Neural cell (in vitro differentiated cells): ENCODE measurements around the gene CASKIN1. TPM values are rescaled to one million over a fixed set of nuclear protein-coding genes. Genes with fewer than 3 reads are reported as not detected.

ENCODE experiments used
- H2AFZ ChIP-seq: fragments of 200-600, 300-800 bp; sonication (generic), shearing (Covaris generic); 2 replicates; pipeline ENCODE4 v1.6.0; 2014; ENCODE audit warnings: low read depth, mild to moderate bottlenecking, antibody characterized with exemption, low read length, moderate library complexity
- H3F3A ChIP-seq: fragments of 200-600 bp; shearing (Covaris generic); 2 replicates; pipeline ENCODE4 v1.6.1; 2016; ENCODE audit warnings: mild to moderate bottlenecking, moderate library complexity, mixed read lengths, antibody characterized with exemption, low read length; ENCODE audit not compliant: insufficient read depth, poor library complexity, severe bottlenecking
- H3K27ac ChIP-seq: fragments of 200-600, 300-800 bp; sonication (generic), shearing (Covaris generic); 2 replicates; pipeline ENCODE4 v1.5.1; 2014; ENCODE audit warnings: mild to moderate bottlenecking, low read length, moderate library complexity
- H3K27me3 ChIP-seq: fragments of 300-800, 200-600 bp; sonication (generic), shearing (Covaris generic); 2 replicates; pipeline ENCODE4 v1.6.0; 2014; ENCODE audit warnings: mild to moderate bottlenecking, low read depth, low read length, moderate library complexity; ENCODE audit not compliant: insufficient read depth
- H3K36me3 ChIP-seq: fragments of 300-800, 200-600 bp; sonication (generic), shearing (Covaris generic); 2 replicates; pipeline ENCODE4 v1.5.1; 2014; ENCODE audit warnings: mild to moderate bottlenecking, antibody characterized with exemption, low read length, moderate library complexity; ENCODE audit not compliant: insufficient read depth
- H3K4me2 ChIP-seq: fragments of 300-800, 200-600 bp; sonication (generic), shearing (Covaris generic); 2 replicates; pipeline ENCODE4 v1.6.0; 2014; ENCODE audit warnings: mild to moderate bottlenecking, low read length
- H3K4me3 ChIP-seq: fragments of 300-800, 200-600 bp; sonication (generic), shearing (Covaris generic); 2 replicates; pipeline ENCODE4 v1.5.1; 2014; ENCODE audit warnings: mild to moderate bottlenecking, low read length, moderate library complexity
- H3K79me2 ChIP-seq: fragments of 200-600 bp; shearing (Covaris generic); replicated peaks from 2 replicates; pipeline ENCODE4 v1.6.0; 2014; ENCODE audit warnings: mild to moderate bottlenecking, low read length, moderate library complexity; ENCODE audit not compliant: insufficient read depth
- H3K9ac ChIP-seq: fragments of 300-800, 200-600 bp; sonication (generic), shearing (Covaris generic); 2 replicates; pipeline ENCODE4 v1.6.1; 2016; ENCODE audit warnings: mild to moderate bottlenecking, low read length, mixed read lengths
- H3K9me2 ChIP-seq: fragments of 200-600 bp; shearing (Covaris generic); 2 replicates; pipeline ENCODE4 v1.6.1; 2016; ENCODE audit warnings: mild to moderate bottlenecking, low read length, mixed read lengths; ENCODE audit not compliant: insufficient read depth
- H3K9me3 ChIP-seq: fragments of 200-600, 300-800 bp; sonication (generic), shearing (Covaris generic); 2 replicates; pipeline ENCODE4 v1.6.1; 2016; ENCODE audit warnings: mild to moderate bottlenecking, mixed run types, low read length, moderate library complexity, mixed read lengths
- H4K20me1 ChIP-seq: fragments of 200-600 bp; shearing (Covaris generic); 2 replicates; pipeline ENCODE4 v1.6.1; 2016; ENCODE audit warnings: mild to moderate bottlenecking, mixed run types; ENCODE audit not compliant: insufficient read depth
- CTCF ChIP-seq: fragments of 450-650 bp; IDR thresholded peaks from 2 replicates; pipeline ENCODE4 v1.5.1; 2014; ENCODE audit warnings: antibody characterized with exemption, mild to moderate bottlenecking, moderate library complexity; ENCODE audit not compliant: poor library complexity, severe bottlenecking
- EP300 ChIP-seq: fragments of 450-650 bp; conservative IDR thresholded peaks from 2 replicates; pipeline ENCODE4 v1.6.1; 2014; ENCODE audit warnings: antibody characterized with exemption, mild to moderate bottlenecking, moderate library complexity; ENCODE audit not compliant: poor library complexity, severe bottlenecking
- EZH2 ChIP-seq: fragments of 200-600, 300-800 bp; shearing (Covaris generic), sonication (generic); IDR thresholded peaks from 2 replicates; pipeline ENCODE4 v1.6.1; 2014; ENCODE audit warnings: antibody characterized with exemption, low read length, borderline replicate concordance, mild to moderate bottlenecking; ENCODE audit not compliant: insufficient read depth, poor library complexity, severe bottlenecking
- MXI1 ChIP-seq: fragments of 450-650 bp; conservative IDR thresholded peaks from 2 replicates; pipeline ENCODE4 v1.6.1; 2014; ENCODE audit warnings: antibody characterized with exemption, mild to moderate bottlenecking; ENCODE audit not compliant: poor library complexity, severe bottlenecking
- POLR2AphosphoS5 ChIP-seq: IDR thresholded peaks from 2 replicates; pipeline ENCODE4 v1.6.1; 2012
- RAD21 ChIP-seq: fragments of 450-650 bp; conservative IDR thresholded peaks from 2 replicates; pipeline ENCODE4 v1.6.1; 2014; ENCODE audit warnings: antibody characterized with exemption, mild to moderate bottlenecking, moderate library complexity
- REST ChIP-seq: IDR thresholded peaks from 2 replicates; pipeline ENCODE4 v1.6.1; 2012; ENCODE audit warnings: borderline replicate concordance
- SMC3 ChIP-seq: fragments of 450-650 bp; conservative IDR thresholded peaks from 2 replicates; pipeline ENCODE4 v1.6.1; 2014; ENCODE audit warnings: antibody characterized with exemption, mild to moderate bottlenecking, moderate library complexity; ENCODE audit not compliant: poor library complexity
- TAF1 ChIP-seq: IDR thresholded peaks from 2 replicates; pipeline ENCODE4 v1.6.1; 2012; ENCODE audit warnings: low read depth
- polyA plus RNA-seq: library from polyadenylated mRNA; depleted of rRNA; stranded (reverse); fragments of >200 nt; gene quantifications from 2 replicates; pipeline ENCODE4 v1.2.3, GENCODE V29; 2014

CASKIN1 gene
- polyA plus RNA-seq, 1 donor from 2014 or later, result 10.3 TPM

- Histone ChIP-seq H3K27ac (no peak overlapping the region), H3K27me3 (no peaks in the 10 kb centered on the region), H2AFZ (no peak overlapping the region), H3K9ac (no peak overlapping the region), H3K79me2 (no peaks in the 10 kb centered on the region), H3K9me2 (no peaks in the 10 kb centered on the region), H3K4me2 (no peak overlapping the region), H3F3A (no peaks in the 10 kb centered on the region), H3K36me3 (no peaks in the 10 kb centered on the region), H3K9me3 (no peaks in the 10 kb centered on the region), H4K20me1 (no peaks in the 10 kb centered on the region), H3K4me3 (no peak overlapping the region)
- TF ChIP-seq RAD21 (no peak), REST (no peak), POLR2AphosphoS5 (no peak), EZH2 (no peak), EP300 (no peak)
Observed at GRCh38 chr16:2186505-2186904, 9.9 kb downstream of the CASKIN1 start.

- Histone ChIP-seq H3F3A (no peaks in the 10 kb centered on the region), H3K79me2 (no peaks in the 10 kb centered on the region), H2AFZ (no peak overlapping the region), H3K4me2 (no peak overlapping the region), H4K20me1 (no peaks in the 10 kb centered on the region), H3K9me3 (no peaks in the 10 kb centered on the region), H3K27me3 (no peaks in the 10 kb centered on the region), H3K9me2 (no peaks in the 10 kb centered on the region), H3K36me3 (no peaks in the 10 kb centered on the region), H3K9ac (no peak overlapping the region), H3K27ac (no peak overlapping the region), H3K4me3 (no peak overlapping the region)
- TF ChIP-seq REST (no peak), EP300 (no peak), POLR2AphosphoS5 (no peak), RAD21 (no peak), MXI1 (no peak), CTCF (no peak), EZH2 (no peak), SMC3 (no peak), TAF1 (no peak)
Observed at GRCh38 chr16:2186064-2186463, 10.3 kb downstream of the CASKIN1 start.
